IMR-90 (cell line): Measurements from ENCODE around the gene USP7. TPM values are rescaled to one million over a fixed set of nuclear protein-coding genes. Genes with fewer than 3 reads are reported as not detected.
"Not testable (repeated sequence)": the region's sequence is repeated elsewhere in the genome, so short reads cannot be mapped to it uniquely, and the experiment has no call there.

Experiments used
- ATAC-seq: fragments of 200-7000 bp; cut with Tn5 transposase; 2 replicates; pipeline ENCODE4 v1.9.1; 2020; ENCODE audit warnings: low read depth, mild to moderate bottlenecking, moderate library complexity
- BruUV-seq: library from RNA; stranded (reverse); fragments of 400-500 nt; replicated peaks from 2 replicates; lab custom pipeline; 2021; lab: Mats Ljungman, UMichigan
- CTCF ChIA-PET: fragments of 300-600 bp; formaldehyde crosslinking; extraction: SDS; loops from one replicate; lab custom pipeline; 2021; ENCODE audit warnings: antibody characterized with exemption; lab: Yijun Ruan, JAX
- POLR2A ChIA-PET: fragments of 300-600 bp; sonication (Branson Sonifier 250); formaldehyde crosslinking; loops from one replicate; lab custom pipeline; 2022; ENCODE audit warnings: antibody characterized with exemption; ENCODE audit not compliant: unreplicated experiment; lab: Charles Lee
- DNase-seq: peaks from one replicate; pipeline ENCODE4 v3.0.0; 2013
- H2AFZ ChIP-seq: replicated peaks from 2 replicates; pipeline ENCODE3; 2013; ENCODE audit warnings: low read length, mild to moderate bottlenecking; ENCODE audit not compliant: poor library complexity
- H2AK5ac ChIP-seq: 2 replicates; pipeline ENCODE4 v1.6.1; 2013; ENCODE audit warnings: low read depth, low read length, inconsistent platforms
- H2AK9ac ChIP-seq: replicated peaks from 2 replicates; pipeline ENCODE3; 2013; ENCODE audit warnings: mild to moderate bottlenecking, low read depth, low read length, moderate library complexity; ENCODE audit not compliant: poor library complexity
- H2BK120ac ChIP-seq: 2 replicates; pipeline ENCODE4 v1.6.1; 2013; ENCODE audit warnings: low read depth, low read length, inconsistent platforms
- H2BK15ac ChIP-seq: 3 replicates; pipeline ENCODE4 v1.6.1; 2013; ENCODE audit warnings: low read depth, low read length, inconsistent platforms
- H2BK20ac ChIP-seq: 2 replicates; pipeline ENCODE4 v1.6.1; 2013; ENCODE audit warnings: low read depth, mild to moderate bottlenecking, inconsistent platforms, low read length, moderate library complexity
- H2BK5ac ChIP-seq: 2 replicates; pipeline ENCODE4 v1.6.1; 2013; ENCODE audit warnings: mild to moderate bottlenecking, low read depth, low read length, inconsistent platforms; ENCODE audit not compliant: poor library complexity, severe bottlenecking
- H3K14ac ChIP-seq: replicated peaks from 2 replicates; pipeline ENCODE4 v1.6.1; 2013; ENCODE audit warnings: low read depth, low read length, inconsistent platforms
- H3K18ac ChIP-seq: 2 replicates; pipeline ENCODE4 v1.6.1; 2013; ENCODE audit warnings: low read depth, low read length, control low read depth
- H3K23ac ChIP-seq: 2 replicates; pipeline ENCODE4 v1.6.1; 2013; ENCODE audit warnings: low read depth, low read length, inconsistent platforms
- H3K27ac ChIP-seq: 2 replicates; pipeline ENCODE4 v1.5.1; 2013; ENCODE audit warnings: mild to moderate bottlenecking, control low read depth, low read length; ENCODE audit not compliant: insufficient read depth
- H3K27me3 ChIP-seq: 2 replicates; pipeline ENCODE4 v1.6.1; 2013; ENCODE audit warnings: low read length; ENCODE audit not compliant: control insufficient read depth, insufficient read depth
- H3K36me3 ChIP-seq: 2 replicates; pipeline ENCODE4 v1.6.1; 2013; ENCODE audit warnings: low read length, mixed read lengths; ENCODE audit not compliant: control insufficient read depth, insufficient read depth
- H3K4ac ChIP-seq: 2 replicates; pipeline ENCODE4 v1.6.1; 2013; ENCODE audit warnings: low read depth, low read length, inconsistent platforms
- H3K4me1 ChIP-seq: 2 replicates; pipeline ENCODE4 v1.6.1; 2013; ENCODE audit warnings: low read length, mixed read lengths; ENCODE audit not compliant: control insufficient read depth, insufficient read depth
- H3K4me2 ChIP-seq: 2 replicates; pipeline ENCODE4 v1.6.1; 2013; ENCODE audit warnings: low read depth, mild to moderate bottlenecking, control low read depth, low read length, moderate library complexity
- H3K4me3 ChIP-seq: 2 replicates; pipeline ENCODE4 v1.5.1; 2013; ENCODE audit warnings: low read depth, mild to moderate bottlenecking, control low read depth, low read length, moderate library complexity; ENCODE audit not compliant: insufficient read depth
- H3K56ac ChIP-seq: 2 replicates; pipeline ENCODE4 v1.6.1; 2013; ENCODE audit warnings: low read length, inconsistent platforms; ENCODE audit not compliant: insufficient read depth; ENCODE audit errors: extremely low read depth
- H3K79me1 ChIP-seq, 2 experiments: 2 replicates each; pipeline ENCODE4 v1.6.1; 2013; ENCODE audit warnings: low read length in 2 of 2, inconsistent platforms in 1 of 2, low read depth in 1 of 2
- H3K9ac ChIP-seq: 2 replicates; pipeline ENCODE4 v1.6.1; 2013; ENCODE audit warnings: low read depth, low read length, control low read depth
- H3K9me1 ChIP-seq: 2 replicates; pipeline ENCODE4 v1.6.1; 2013; ENCODE audit warnings: low read length, inconsistent platforms; ENCODE audit not compliant: insufficient read depth
- H3K9me3 ChIP-seq: 2 replicates; pipeline ENCODE4 v1.6.1; 2013; ENCODE audit warnings: low read length; ENCODE audit not compliant: control insufficient read depth, insufficient read depth
- H4K20me1 ChIP-seq: 2 replicates; pipeline ENCODE4 v1.6.1; 2013; ENCODE audit warnings: low read length, inconsistent platforms; ENCODE audit not compliant: insufficient read depth
- H4K5ac ChIP-seq: 2 replicates; pipeline ENCODE4 v1.6.1; 2013; ENCODE audit warnings: mild to moderate bottlenecking, low read depth, low read length, control low read depth
- H4K8ac ChIP-seq, 2 experiments: 2 replicates each; pipeline ENCODE4 v1.6.1; 2013; ENCODE audit warnings: low read depth in 2 of 2, low read length in 2 of 2, control low read depth in 1 of 2, inconsistent platforms in 1 of 2
- H4K91ac ChIP-seq: 2 replicates; pipeline ENCODE4 v1.6.1; 2013; ENCODE audit warnings: low read depth, low read length, inconsistent platforms; ENCODE audit not compliant: insufficient read depth
- BHLHE40 ChIP-seq: fragments of 150-350 bp; IDR thresholded peaks from 2 replicates; pipeline ENCODE4 v1.6.1; 2016; ENCODE audit warnings: mild to moderate bottlenecking, low read depth, low read length
- FOS ChIP-seq: fragments of 150-350 bp; IDR thresholded peaks from 2 replicates; pipeline ENCODE4 v1.6.1; 2016; ENCODE audit warnings: low read depth, low read length
- WGBS, 2 experiments: methylation state at CpG; one replicate each; pipeline versions ENCODE4 v1.1.5 to v1.1.7; 2013; ENCODE audit warnings: missing lambda C conversion rate in 2 of 2; ENCODE audit not compliant: insufficient read length in 1 of 2; ENCODE audit errors: extremely low coverage in 2 of 2; 5-methylcytosine and 5-hydroxymethylcytosine counted together
- dilution Hi-C: fragments of 300-500 bp; cut with HindIII; formaldehyde crosslinking; loops from one replicate; pipeline ENCODE4 v1.14.3; 2018; ENCODE audit warnings: low sequenced_read_pairs; ENCODE audit not compliant: unreplicated experiment
- in situ Hi-C: fragments of 300-500 bp; cut with MboI; formaldehyde crosslinking; loops from 3 replicates; pipeline ENCODE4 v1.14.3; 2019; ENCODE audit warnings: low sequenced_read_pairs, inconsistent platforms, mixed read lengths
- intact Hi-C: fragments of 100-400 bp; cut with micrococcal nuclease; formaldehyde crosslinking; loops from 2 replicates; pipeline ENCODE4 v1.10.0; 2022
- polyA plus RNA-seq, 3 experiments: library from polyadenylated mRNA; depleted of rRNA; stranded (reverse); fragments of >200 nt; gene quantifications; 2 replicates each; pipeline ENCODE4 v1.2.3, GENCODE V29; 2012; ENCODE audit warnings: low replicate concordance in 1 of 3
- total RNA-seq: library from RNA; depleted of rRNA; stranded (reverse); fragments of >200 nt; gene quantifications from 2 replicates; pipeline ENCODE4 v1.2.3, GENCODE V29; 2012

The USP7 gene
- total and polyA plus RNA-seq, 2 of the 4 experiments (the other 2 are of a cell fraction) = 17.8 to 28.3 TPM

GRCh38 chr16:8845699-8846298 is 117.9 kb downstream of the USP7 start:
- Histone ChIP-seq H3K27ac (no peak overlapping the region), H3K14ac (no peak overlapping the region), H3K36me3 (peaks cover 36% of the 10 kb centered on the region), H2AK5ac (no peak overlapping the region), H3K4ac (no peak overlapping the region), H3K56ac (no peak overlapping the region), H2AK9ac (no peak overlapping the region), H3K4me2 (no peak overlapping the region), H3K9me3 (no peaks in the 10 kb centered on the region), H3K23ac (no peak overlapping the region), H2BK120ac (no peak overlapping the region), H3K9ac (no peak overlapping the region), H4K5ac (no peak overlapping the region), H3K18ac (no peak overlapping the region), H4K91ac (no peak overlapping the region), H2BK15ac (no peak overlapping the region), H2BK20ac (no peak overlapping the region), H3K4me3 (no peak overlapping the region), H3K9me1 (peaks cover 15% of the 10 kb centered on the region), H4K20me1 (peaks cover 57% of the 10 kb centered on the region), H2AFZ (no peak overlapping the region), H3K79me1 (peaks cover 17 to 52% of the 10 kb centered on the region in 2 experiments; a peak in 3 of 4 replicates), H3K27me3 (no peaks in the 10 kb centered on the region), H3K4me1 (peaks cover 21% of the 10 kb centered on the region), H4K8ac (no peak overlapping the region), H2BK5ac (no peak overlapping the region)
- in situ Hi-C loops (no loop called here), intact Hi-C loops (no loop called here), dilution Hi-C loops (no loop called here)
- POLR2A ChIA-PET = no interaction called here
- DNase-seq (no peak), ATAC-seq (no peak)
- WGBS, 2 experiments = 100% methylated on average over 2 of the region's 7 CpGs; no CpG with 5 or more reads in 1 of the 2 experiments
- CTCF ChIA-PET = interaction anchor here (0.7 kb wide), 1 partner anchor 14 kb away, joined by 3 read pairs; no protein-coding TSS in a partner anchor
- TF ChIP-seq FOS (no peak), BHLHE40 (no peak)
- no TSS peak for BruUV-seq

GRCh38 chr16:8843296-8843695 is 120.4 kb downstream of the USP7 start:
- H3K4me1 ChIP-seq, H3K4me2 ChIP-seq, H2AK5ac ChIP-seq, H2BK5ac ChIP-seq, H3K56ac ChIP-seq, H2AK9ac ChIP-seq, intact Hi-C loops, H3K27ac ChIP-seq, H3K9ac ChIP-seq, dilution Hi-C loops, H2AFZ ChIP-seq, in situ Hi-C loops, H4K8ac ChIP-seq, H3K18ac ChIP-seq, H3K4ac ChIP-seq, BruUV-seq, ATAC-seq, H3K4me3 ChIP-seq, POLR2A ChIA-PET, CTCF ChIA-PET, H2BK20ac ChIP-seq, H3K14ac ChIP-seq, H4K91ac ChIP-seq, H3K9me3 ChIP-seq, H2BK15ac ChIP-seq, H3K27me3 ChIP-seq, DNase-seq, H3K23ac ChIP-seq, H2BK120ac ChIP-seq, H4K5ac ChIP-seq: not testable (repeated sequence)
- Histone ChIP-seq H4K20me1 (peaks cover 49% of the 10 kb centered on the region), H3K79me1 (peaks cover 9 to 38% of the 10 kb centered on the region in 2 experiments; a peak in 2 of 4 replicates), H3K36me3 (peaks cover 18% of the 10 kb centered on the region), H3K9me1 (peaks cover 13% of the 10 kb centered on the region)
- WGBS, 2 experiments = 89% methylated on average over 3 of the region's 12 CpGs; no CpG with 5 or more reads in 1 of the 2 experiments
